IMR-90 (cell line): Measurements from ENCODE around the gene TOP2A. TPM values are rescaled to one million over a fixed set of nuclear protein-coding genes. Genes with fewer than 3 reads are reported as not detected.

Source experiments
- ATAC-seq: fragments of 200-7000 bp; cut with Tn5 transposase; 2 replicates; pipeline ENCODE4 v1.9.1; 2020; ENCODE audit warnings: low read depth, mild to moderate bottlenecking, moderate library complexity
- BruUV-seq: library from RNA; stranded (reverse); fragments of 400-500 nt; replicated peaks from 2 replicates; lab custom pipeline; 2021; lab: Mats Ljungman, UMichigan
- CTCF ChIA-PET: fragments of 300-600 bp; formaldehyde crosslinking; extraction: SDS; loops from one replicate; lab custom pipeline; 2021; ENCODE audit warnings: antibody characterized with exemption; lab: Yijun Ruan, JAX
- POLR2A ChIA-PET: fragments of 300-600 bp; sonication (Branson Sonifier 250); formaldehyde crosslinking; loops from one replicate; lab custom pipeline; 2022; ENCODE audit warnings: antibody characterized with exemption; ENCODE audit not compliant: unreplicated experiment; lab: Charles Lee
- DNase-seq: peaks from one replicate; pipeline ENCODE4 v3.0.0; 2013
- H2AFZ ChIP-seq: replicated peaks from 2 replicates; pipeline ENCODE3; 2013; ENCODE audit warnings: low read length, mild to moderate bottlenecking; ENCODE audit not compliant: poor library complexity
- H2AK5ac ChIP-seq: 2 replicates; pipeline ENCODE4 v1.6.1; 2013; ENCODE audit warnings: low read depth, low read length, inconsistent platforms
- H2AK9ac ChIP-seq: replicated peaks from 2 replicates; pipeline ENCODE3; 2013; ENCODE audit warnings: mild to moderate bottlenecking, low read depth, low read length, moderate library complexity; ENCODE audit not compliant: poor library complexity
- H2BK120ac ChIP-seq: 2 replicates; pipeline ENCODE4 v1.6.1; 2013; ENCODE audit warnings: low read depth, low read length, inconsistent platforms
- H2BK15ac ChIP-seq: 3 replicates; pipeline ENCODE4 v1.6.1; 2013; ENCODE audit warnings: low read depth, low read length, inconsistent platforms
- H2BK20ac ChIP-seq: 2 replicates; pipeline ENCODE4 v1.6.1; 2013; ENCODE audit warnings: low read depth, mild to moderate bottlenecking, inconsistent platforms, low read length, moderate library complexity
- H2BK5ac ChIP-seq: 2 replicates; pipeline ENCODE4 v1.6.1; 2013; ENCODE audit warnings: mild to moderate bottlenecking, low read depth, low read length, inconsistent platforms; ENCODE audit not compliant: poor library complexity, severe bottlenecking
- H3K14ac ChIP-seq: replicated peaks from 2 replicates; pipeline ENCODE4 v1.6.1; 2013; ENCODE audit warnings: low read depth, low read length, inconsistent platforms
- H3K18ac ChIP-seq: 2 replicates; pipeline ENCODE4 v1.6.1; 2013; ENCODE audit warnings: low read depth, low read length, control low read depth
- H3K23ac ChIP-seq: 2 replicates; pipeline ENCODE4 v1.6.1; 2013; ENCODE audit warnings: low read depth, low read length, inconsistent platforms
- H3K27ac ChIP-seq: 2 replicates; pipeline ENCODE4 v1.5.1; 2013; ENCODE audit warnings: mild to moderate bottlenecking, control low read depth, low read length; ENCODE audit not compliant: insufficient read depth
- H3K27me3 ChIP-seq: 2 replicates; pipeline ENCODE4 v1.6.1; 2013; ENCODE audit warnings: low read length; ENCODE audit not compliant: control insufficient read depth, insufficient read depth
- H3K36me3 ChIP-seq: 2 replicates; pipeline ENCODE4 v1.6.1; 2013; ENCODE audit warnings: low read length, mixed read lengths; ENCODE audit not compliant: control insufficient read depth, insufficient read depth
- H3K4ac ChIP-seq: 2 replicates; pipeline ENCODE4 v1.6.1; 2013; ENCODE audit warnings: low read depth, low read length, inconsistent platforms
- H3K4me1 ChIP-seq: 2 replicates; pipeline ENCODE4 v1.6.1; 2013; ENCODE audit warnings: low read length, mixed read lengths; ENCODE audit not compliant: control insufficient read depth, insufficient read depth
- H3K4me2 ChIP-seq: 2 replicates; pipeline ENCODE4 v1.6.1; 2013; ENCODE audit warnings: low read depth, mild to moderate bottlenecking, control low read depth, low read length, moderate library complexity
- H3K4me3 ChIP-seq: 2 replicates; pipeline ENCODE4 v1.5.1; 2013; ENCODE audit warnings: low read depth, mild to moderate bottlenecking, control low read depth, low read length, moderate library complexity; ENCODE audit not compliant: insufficient read depth
- H3K56ac ChIP-seq: 2 replicates; pipeline ENCODE4 v1.6.1; 2013; ENCODE audit warnings: low read length, inconsistent platforms; ENCODE audit not compliant: insufficient read depth; ENCODE audit errors: extremely low read depth
- H3K79me1 ChIP-seq, 2 experiments: 2 replicates each; pipeline ENCODE4 v1.6.1; 2013; ENCODE audit warnings: low read length in 2 of 2, inconsistent platforms in 1 of 2, low read depth in 1 of 2
- H3K9ac ChIP-seq: 2 replicates; pipeline ENCODE4 v1.6.1; 2013; ENCODE audit warnings: low read depth, low read length, control low read depth
- H3K9me1 ChIP-seq: 2 replicates; pipeline ENCODE4 v1.6.1; 2013; ENCODE audit warnings: low read length, inconsistent platforms; ENCODE audit not compliant: insufficient read depth
- H3K9me3 ChIP-seq: 2 replicates; pipeline ENCODE4 v1.6.1; 2013; ENCODE audit warnings: low read length; ENCODE audit not compliant: control insufficient read depth, insufficient read depth
- H4K20me1 ChIP-seq: 2 replicates; pipeline ENCODE4 v1.6.1; 2013; ENCODE audit warnings: low read length, inconsistent platforms; ENCODE audit not compliant: insufficient read depth
- H4K5ac ChIP-seq: 2 replicates; pipeline ENCODE4 v1.6.1; 2013; ENCODE audit warnings: mild to moderate bottlenecking, low read depth, low read length, control low read depth
- H4K8ac ChIP-seq, 2 experiments: 2 replicates each; pipeline ENCODE4 v1.6.1; 2013; ENCODE audit warnings: low read depth in 2 of 2, low read length in 2 of 2, control low read depth in 1 of 2, inconsistent platforms in 1 of 2
- H4K91ac ChIP-seq: 2 replicates; pipeline ENCODE4 v1.6.1; 2013; ENCODE audit warnings: low read depth, low read length, inconsistent platforms; ENCODE audit not compliant: insufficient read depth
- BHLHE40 ChIP-seq: fragments of 150-350 bp; IDR thresholded peaks from 2 replicates; pipeline ENCODE4 v1.6.1; 2016; ENCODE audit warnings: mild to moderate bottlenecking, low read depth, low read length
- CEBPB ChIP-seq: IDR thresholded peaks from 2 replicates; pipeline ENCODE4 v1.6.1; 2012; ENCODE audit warnings: low read depth, low read length, improper control_type of control experiment
- CHD1 ChIP-seq: IDR thresholded peaks from 2 replicates; pipeline ENCODE4 v1.6.1; 2012; ENCODE audit warnings: low read depth, low read length, improper control_type of control experiment
- CTCF ChIP-seq: conservative IDR thresholded peaks from 2 replicates; pipeline ENCODE4 v1.5.1; 2012; ENCODE audit warnings: mild to moderate bottlenecking, low read depth, low read length, improper control_type of control experiment
- ELK1 ChIP-seq: fragments of 150-350 bp; IDR thresholded peaks from 2 replicates; pipeline ENCODE4 v1.6.1; 2016; ENCODE audit warnings: low read depth, mild to moderate bottlenecking, low read length, moderate library complexity, borderline replicate concordance
- FOS ChIP-seq: fragments of 150-350 bp; IDR thresholded peaks from 2 replicates; pipeline ENCODE4 v1.6.1; 2016; ENCODE audit warnings: low read depth, low read length
- MAFK ChIP-seq: IDR thresholded peaks from 2 replicates; pipeline ENCODE4 v1.6.1; 2012; ENCODE audit warnings: low read depth, low read length, improper control_type of control experiment
- MAZ ChIP-seq: IDR thresholded peaks from 2 replicates; pipeline ENCODE4 v1.6.1; 2012; ENCODE audit warnings: low read depth, mild to moderate bottlenecking, low read length, improper control_type of control experiment, moderate library complexity, borderline replicate concordance
- MXI1 ChIP-seq: IDR thresholded peaks from 2 replicates; pipeline ENCODE4 v1.6.1; 2012; ENCODE audit warnings: low read depth, mild to moderate bottlenecking, low read length, moderate library complexity, borderline replicate concordance
- NFE2L2 ChIP-seq: fragments of 150-350 bp; IDR thresholded peaks from 2 replicates; pipeline ENCODE4 v1.6.1; 2016; ENCODE audit warnings: low read depth, mild to moderate bottlenecking, low read length
- POLR2A ChIP-seq: IDR thresholded peaks from 2 replicates; pipeline ENCODE4 v1.6.1; 2012; ENCODE audit warnings: mild to moderate bottlenecking, low read depth, low read length
- RAD21 ChIP-seq: IDR thresholded peaks from 2 replicates; pipeline ENCODE4 v1.6.1; 2012; ENCODE audit warnings: low read length, improper control_type of control experiment
- RCOR1 ChIP-seq: IDR thresholded peaks from 2 replicates; pipeline ENCODE4 v1.6.1; 2012; ENCODE audit warnings: mild to moderate bottlenecking, low read length, improper control_type of control experiment; ENCODE audit not compliant: insufficient replicate concordance
- RFX5 ChIP-seq: IDR thresholded peaks from 2 replicates; pipeline ENCODE4 v1.8.0; 2012; ENCODE audit warnings: low read depth, mild to moderate bottlenecking, low read length, moderate library complexity
- SMC3 ChIP-seq: fragments of 150-350 bp; IDR thresholded peaks from 2 replicates; pipeline ENCODE4 v1.6.1; 2016; ENCODE audit warnings: low read depth, mild to moderate bottlenecking, antibody characterized with exemption, low read length, moderate library complexity
- USF2 ChIP-seq: fragments of 150-350 bp; IDR thresholded peaks from 2 replicates; pipeline ENCODE4 v1.6.1; 2017; ENCODE audit warnings: mild to moderate bottlenecking, antibody characterized with exemption, low read length, low read depth
- WGBS, 2 experiments: methylation state at CpG; one replicate each; pipeline versions ENCODE4 v1.1.5 to v1.1.7; 2013; ENCODE audit warnings: missing lambda C conversion rate in 2 of 2; ENCODE audit not compliant: insufficient read length in 1 of 2; ENCODE audit errors: extremely low coverage in 2 of 2; 5-methylcytosine and 5-hydroxymethylcytosine counted together
- dilution Hi-C: fragments of 300-500 bp; cut with HindIII; formaldehyde crosslinking; loops from one replicate; pipeline ENCODE4 v1.14.3; 2018; ENCODE audit warnings: low sequenced_read_pairs; ENCODE audit not compliant: unreplicated experiment
- in situ Hi-C: fragments of 300-500 bp; cut with MboI; formaldehyde crosslinking; loops from 3 replicates; pipeline ENCODE4 v1.14.3; 2019; ENCODE audit warnings: low sequenced_read_pairs, inconsistent platforms, mixed read lengths
- intact Hi-C: fragments of 100-400 bp; cut with micrococcal nuclease; formaldehyde crosslinking; loops from 2 replicates; pipeline ENCODE4 v1.10.0; 2022
- polyA plus RNA-seq, 3 experiments: library from polyadenylated mRNA; depleted of rRNA; stranded (reverse); fragments of >200 nt; gene quantifications; 2 replicates each; pipeline ENCODE4 v1.2.3, GENCODE V29; 2012; ENCODE audit warnings: low replicate concordance in 1 of 3
- total RNA-seq: library from RNA; depleted of rRNA; stranded (reverse); fragments of >200 nt; gene quantifications from 2 replicates; pipeline ENCODE4 v1.2.3, GENCODE V29; 2012

The TOP2A gene
- total and polyA plus RNA-seq, 2 of the 4 experiments (the other 2 are of a cell fraction), result 43.4 to 68.5 TPM

GRCh38 chr17:40346765-40347158, 70.9 kb downstream of the TOP2A start:
- Histone ChIP-seq H3K36me3 (peaks cover 28% of the 10 kb centered on the region), H3K4me1 (peaks cover 59% of the 10 kb centered on the region), H3K14ac (no peak overlapping the region), H2AFZ (no peak overlapping the region), H3K4ac (peak overlapping the region; percentile 18), H2BK15ac (no peak overlapping the region; the same call in 2 of the 3 replicates), H4K5ac (no peak overlapping the region), H4K20me1 (peaks cover 69% of the 10 kb centered on the region), H2BK20ac (no peak overlapping the region), H3K9me1 (peaks cover 23% of the 10 kb centered on the region), H4K8ac (peak overlapping the region in 1 of 2 experiments; percentile 10; a peak in 1 of 4 replicates), H2BK120ac (0 out of 2 replicates have a peak overlapping the region, but pooled peaks have one; percentile 24), H2BK5ac (no peak overlapping the region), H3K9ac (no peak overlapping the region), H3K79me1 (peaks cover 59 to 94% of the 10 kb centered on the region in 2 experiments), H4K91ac (peak overlapping the region; percentile 45; the same call in 1 of the 2 replicates), H3K23ac (peak overlapping the region; percentile 59; the same call in 1 of the 2 replicates), H3K27ac (peak overlapping the region; percentile 25; the same call in 1 of the 2 replicates), H3K9me3 (no peaks in the 10 kb centered on the region), H3K18ac (no peak overlapping the region), H3K56ac (no peak overlapping the region), H3K27me3 (no peaks in the 10 kb centered on the region), H3K4me3 (no peak overlapping the region), H3K4me2 (peak overlapping the region; percentile 12; the same call in 1 of the 2 replicates), H2AK9ac (no peak overlapping the region), H2AK5ac (peak overlapping the region; percentile 50)
- no CpG with 5 or more reads among the region's 1 CpG for WGBS, 2 experiments
- intact Hi-C loops, result no loop called here
- ChIA-PET POLR2A (no interaction called here), CTCF (no interaction called here)
- no TSS peak for BruUV-seq
- TF ChIP-seq MXI1 (no peak), SMC3 (no peak), ELK1 (no peak), BHLHE40 (no peak), RCOR1 (no peak), FOS (no peak), NFE2L2 (no peak), POLR2A (no peak), RFX5 (no peak), MAFK (no peak), CEBPB (no peak), CTCF (no peak), CHD1 (no peak), MAZ (no peak), RAD21 (no peak), USF2 (no peak)
- in situ Hi-C loops, result no loop called here
- dilution Hi-C loops, result no loop called here
- no peak for ATAC-seq
- DNase-seq, result no peak
